ENCODE results near the gene HTRA3.

DNA sequence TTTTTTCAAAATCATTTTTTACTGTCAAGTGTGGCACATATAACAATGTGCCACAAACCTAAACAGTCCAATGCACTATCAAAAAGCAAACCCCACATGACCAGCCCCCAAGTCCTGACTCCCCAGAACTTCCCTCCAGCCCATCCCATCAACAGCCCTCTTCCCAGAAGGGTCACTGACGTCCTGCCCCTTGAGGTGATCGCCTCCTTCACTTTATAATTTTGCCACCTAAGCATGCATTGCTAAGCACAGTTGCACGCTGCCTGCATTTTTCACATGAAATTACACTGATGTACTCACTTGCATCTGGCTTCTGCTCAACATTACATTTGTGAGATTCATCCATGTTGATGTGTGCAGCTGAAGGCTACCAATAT is 42.5 kb downstream of the HTRA3 start:
- TF ChIP-seq, protein P1, sequence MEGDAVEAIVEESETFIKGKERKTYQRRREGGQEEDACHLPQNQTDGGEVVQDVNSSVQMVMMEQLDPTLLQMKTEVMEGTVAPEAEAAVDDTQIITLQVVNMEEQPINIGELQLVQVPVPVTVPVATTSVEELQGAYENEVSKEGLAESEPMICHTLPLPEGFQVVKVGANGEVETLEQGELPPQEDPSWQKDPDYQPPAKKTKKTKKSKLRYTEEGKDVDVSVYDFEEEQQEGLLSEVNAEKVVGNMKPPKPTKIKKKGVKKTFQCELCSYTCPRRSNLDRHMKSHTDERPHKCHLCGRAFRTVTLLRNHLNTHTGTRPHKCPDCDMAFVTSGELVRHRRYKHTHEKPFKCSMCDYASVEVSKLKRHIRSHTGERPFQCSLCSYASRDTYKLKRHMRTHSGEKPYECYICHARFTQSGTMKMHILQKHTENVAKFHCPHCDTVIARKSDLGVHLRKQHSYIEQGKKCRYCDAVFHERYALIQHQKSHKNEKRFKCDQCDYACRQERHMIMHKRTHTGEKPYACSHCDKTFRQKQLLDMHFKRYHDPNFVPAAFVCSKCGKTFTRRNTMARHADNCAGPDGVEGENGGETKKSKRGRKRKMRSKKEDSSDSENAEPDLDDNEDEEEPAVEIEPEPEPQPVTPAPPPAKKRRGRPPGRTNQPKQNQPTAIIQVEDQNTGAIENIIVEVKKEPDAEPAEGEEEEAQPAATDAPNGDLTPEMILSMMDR (IDR thresholded peaks at IDR 0.05 in 8 of 11, conservative IDR thresholded peaks at IDR 0.05 in 3 of 11) = no peak
- no peak for TF ChIP-seq POLR2A (IDR thresholded peaks at IDR 0.05)
- no peak for TF ChIP-seq POLR2AphosphoS5 (IDR thresholded peaks at IDR 0.05)
